Measurements from ENCODE around the gene ATP11B. TPM values are rescaled to one million over a fixed set of nuclear protein-coding genes. Genes with fewer than 3 reads are reported as not detected.

ATP11B gene
- total and polyA plus RNA-seq, 9 of the 15 experiments (the other 6 are each of a cell fraction or from before 2014, with no cell fraction given), result 11.9 to 68.7 (median 41.8) TPM

GRCh38 chr3:182812123-182812522 is 18.8 kb downstream of the ATP11B start:
- peak in 2 of 4 experiments; percentile 13 to 47 for DNase-seq (ENCODE audit: extremely low read depth in 1 of 4, low spot score in 3 of 4)
- Histone ChIP-seq H3K9ac (ENCODE audit: insufficient read depth in 1 of 2, low read depth in 2 of 2, low read length in 2 of 2) (no peak overlapping the region), H3K9me1 (ENCODE audit: control insufficient read depth, insufficient read depth, low read length) (no peaks in the 10 kb centered on the region), H2AFZ (ENCODE audit: low read depth, low read length) (no peak overlapping the region), H3K79me2 (ENCODE audit: control insufficient read depth, insufficient read depth, low read length) (peaks cover 100% of the 10 kb centered on the region), H3K36me3 (ENCODE audit: control insufficient read depth, insufficient read depth, low read length) (no peaks in the 10 kb centered on the region; the same call in 2 of the 3 replicates), H3K4me3 (no peak overlapping the region), H3K4me1 (replicated peaks in 1 of 2; ENCODE audit: control insufficient read depth in 2 of 2, insufficient read depth in 2 of 2, low read length in 2 of 2) (peaks cover 13 to 49% of the 10 kb centered on the region in 2 experiments), H4K20me1 (replicated peaks; ENCODE audit: control insufficient read depth, insufficient read depth, low read length) (0 out of 2 replicates have a peak, but pooled peaks cover 3% of the 10 kb centered on the region), H3K27me3 (ENCODE audit: control insufficient read depth in 2 of 2, insufficient read depth in 2 of 2, low read length in 2 of 2) (no peaks in the 10 kb centered on the region), H3K27ac (ENCODE audit: extremely low read depth, low read depth, low read length) (peak overlapping the region; percentile 29; the same call in 2 of the 3 replicates), H3K4me2 (ENCODE audit: insufficient read depth, low read length) (no peak overlapping the region), H3K9me3 (replicated peaks; ENCODE audit: control insufficient read depth, insufficient read depth, low read depth, low read length) (no peaks in the 10 kb centered on the region)
- intact Hi-C loops (cut with micrococcal nuclease), result no loop called here
- no TSS peak for BruUV-seq (replicated peaks)
- in situ Hi-C loops (cut with MboI), result no loop called here
- WGBS (ENCODE audit: insufficient coverage, low coverage, missing lambda C conversion rate), result 0% methylated on average over 1 of the region's 1 CpG
- peak; percentile 34 for ATAC-seq
- CTCF ChIA-PET (ENCODE audit: low intra/inter-chr PET ratio), result no interaction called here
- POLR2A ChIA-PET, result interaction anchor here (1.2 to 1.4 kb wide), 2 partner anchors 9 to 12 kb away, joined by 3 to 4 read pairs; no protein-coding TSS in a partner anchor
- FAIRE-seq, result peak; percentile 62
- TF ChIP-seq CBFA2T2 (conservative IDR thresholded peaks at IDR 0.05) (peak; percentile 67), SOX6 (IDR thresholded peaks at IDR 0.05) (peak; percentile 32; the same call in 1 of the 2 replicates), GATA2 (CRISPR knock-in tag; IDR thresholded peaks at IDR 0.05) (peak; percentile 44; the same call in 1 of the 2 replicates), NBN (IDR thresholded peaks at IDR 0.05; ENCODE audit: low read depth) (no peak), HMGN3 (IDR thresholded peaks at IDR 0.05; ENCODE audit: borderline replicate concordance, extremely low read depth, insufficient read length, low read depth, low read length) (peak; percentile 30), ZNF592 (IDR thresholded peaks at IDR 0.05) (0 out of 2 replicates have a peak, but pooled peaks have one; percentile 3), TCF3 (CRISPR knock-in tag; IDR thresholded peaks at IDR 0.05) (peak; percentile 54), CCNT2 (IDR thresholded peaks at IDR 0.05; ENCODE audit: borderline replicate concordance, extremely low read depth, insufficient read length, low read depth, low read length) (peak; percentile 34), SMARCE1 (IDR thresholded peaks at IDR 0.05) (peak; percentile 69), BCOR (IDR thresholded peaks at IDR 0.05) (no peak), TEAD4 (IDR thresholded peaks at IDR 0.05; ENCODE audit: low read length) (peak; percentile 73), TEAD4 (CRISPR knock-in tag; IDR thresholded peaks at IDR 0.05; ENCODE audit: borderline replicate concordance) (no peak), WHSC1 (IDR thresholded peaks at IDR 0.05; ENCODE audit: low read length) (no peak), DPF2 (IDR thresholded peaks at IDR 0.05) (peak; percentile 82), KAT7 (CRISPR knock-in tag; IDR thresholded peaks at IDR 0.05; ENCODE audit: borderline replicate concordance) (no peak), SMAD1 (IDR thresholded peaks at IDR 0.05; ENCODE audit: low read depth, low read length, partially characterized antibody) (no peak), ARID1B (IDR thresholded peaks at IDR 0.05) (peak; percentile 79), ZNF408 (CRISPR knock-in tag; IDR thresholded peaks at IDR 0.05; ENCODE audit: low read depth) (no peak)
